Urinary bladder (tissue), 4 donors: Measurements from ENCODE around the gene IER3. TPM values are rescaled to one million over a fixed set of nuclear protein-coding genes. Genes with fewer than 3 reads are reported as not detected.
"Not testable (repeated sequence)": the region's sequence is repeated elsewhere in the genome, so short reads cannot be mapped to it uniquely, and the experiment has no call there.

ENCODE experiments used
- DNase-seq: peaks from one replicate; pipeline ENCODE4 v3.0.0-alpha.2; 2015; ENCODE audit errors: extremely low spot score
- H3K27ac ChIP-seq: one replicate; pipeline ENCODE4 v1.5.1; 2013; ENCODE audit warnings: low read depth, mild to moderate bottlenecking, moderate library complexity
- H3K36me3 ChIP-seq: one replicate; pipeline ENCODE4 v1.6.1; 2013; ENCODE audit warnings: mild to moderate bottlenecking, moderate library complexity; ENCODE audit not compliant: insufficient read depth
- H3K4me1 ChIP-seq: one replicate; pipeline ENCODE4 v1.6.1; 2013; ENCODE audit warnings: mild to moderate bottlenecking, moderate library complexity; ENCODE audit not compliant: insufficient read depth
- H3K4me3 ChIP-seq: one replicate; pipeline ENCODE4 v1.5.1; 2013; ENCODE audit warnings: low read depth, low read length
- WGBS: extraction: QIAGEN DNeasy Blood & Tissue Kit; methylation state at CpG from one replicate; pipeline ENCODE4 v1.1.7; 2013; 5-methylcytosine and 5-hydroxymethylcytosine counted together
- polyA plus RNA-seq: library from polyadenylated mRNA; stranded (reverse); fragments of 200-250 nt; gene quantifications from one replicate; pipeline ENCODE4 v1.2.3, GENCODE V29; 2013
- total RNA-seq: library from RNA; depleted of rRNA; stranded (reverse); fragments of >200 nt; gene quantifications from one replicate; pipeline ENCODE4 v1.2.3, GENCODE V29; 2014
- donor health status: healthy with polysubstance abuse.
- donor health status: healthy.

The IER3 gene
- total and polyA plus RNA-seq, 2 donors, result 4.8 to 71.9 TPM

DNA sequence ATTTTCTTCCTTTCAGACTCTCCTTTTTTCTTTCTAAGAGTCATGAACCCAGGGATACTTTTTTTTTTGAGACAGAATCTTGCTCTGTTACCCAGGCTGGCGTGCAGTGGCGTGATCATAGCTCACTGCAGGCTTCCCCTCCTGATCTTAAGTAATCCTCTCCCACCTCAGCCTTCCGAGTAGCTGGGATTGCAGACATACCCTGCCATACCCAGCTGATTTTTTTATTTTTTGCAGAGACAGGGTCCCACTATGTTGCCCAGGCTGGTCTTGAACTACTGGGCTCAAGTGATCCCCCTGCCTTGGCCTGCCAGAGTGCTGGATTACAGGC is 32.8 kb upstream of the IER3 start:
- Histone ChIP-seq H3K4me3 (no peak overlapping the region), H3K4me1 (no peaks in the 10 kb centered on the region), H3K27ac (no peak overlapping the region), H3K36me3 (no peaks in the 10 kb centered on the region)
- no peak for DNase-seq
- WGBS, result 97% methylated on average over 3 of the region's 3 CpGs

DNA sequence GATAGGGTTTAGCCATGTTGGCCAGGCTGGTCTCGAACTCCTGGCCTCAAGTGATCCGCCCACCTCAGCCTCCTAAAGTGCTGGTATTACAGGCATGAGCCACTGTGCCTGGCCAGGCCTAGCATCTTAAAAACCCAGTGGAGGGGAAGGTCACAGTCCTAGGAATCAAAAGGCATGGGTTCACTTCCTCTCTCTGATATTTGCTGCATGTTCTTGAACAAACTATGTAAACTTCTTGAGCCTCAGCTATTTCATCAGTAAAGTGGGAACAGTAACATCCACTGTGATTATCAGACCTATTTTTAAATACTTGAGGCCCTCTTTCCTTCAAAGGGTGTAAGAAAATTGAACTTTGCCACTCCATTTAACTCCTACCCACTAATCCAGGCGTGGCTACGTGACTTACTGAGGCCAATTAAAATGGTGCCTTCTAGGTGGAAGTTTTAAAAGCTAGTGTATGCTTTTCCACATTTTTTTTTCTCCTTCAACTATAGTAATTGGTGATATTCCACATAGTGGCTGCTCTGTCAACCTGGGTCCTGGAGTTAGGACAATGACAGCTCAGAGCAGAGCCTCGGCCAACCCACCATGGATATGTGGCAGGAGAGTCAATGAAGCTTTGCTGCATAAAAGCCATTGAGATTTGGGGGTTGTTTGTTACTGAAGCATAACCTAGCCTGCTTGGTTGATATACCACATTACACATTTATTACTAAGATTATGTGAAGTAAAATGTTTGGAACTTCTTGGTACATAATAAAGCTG is 32.2 kb upstream of the IER3 start:
- H3K36me3 ChIP-seq, result no peaks in the 10 kb centered on the region
- no peak for DNase-seq
- 87% methylated on average over 5 of the region's 5 CpGs for WGBS
- H3K27ac ChIP-seq, result no peak overlapping the region
- no peaks in the 10 kb centered on the region for H3K4me1 ChIP-seq
- no peak overlapping the region for H3K4me3 ChIP-seq

DNA sequence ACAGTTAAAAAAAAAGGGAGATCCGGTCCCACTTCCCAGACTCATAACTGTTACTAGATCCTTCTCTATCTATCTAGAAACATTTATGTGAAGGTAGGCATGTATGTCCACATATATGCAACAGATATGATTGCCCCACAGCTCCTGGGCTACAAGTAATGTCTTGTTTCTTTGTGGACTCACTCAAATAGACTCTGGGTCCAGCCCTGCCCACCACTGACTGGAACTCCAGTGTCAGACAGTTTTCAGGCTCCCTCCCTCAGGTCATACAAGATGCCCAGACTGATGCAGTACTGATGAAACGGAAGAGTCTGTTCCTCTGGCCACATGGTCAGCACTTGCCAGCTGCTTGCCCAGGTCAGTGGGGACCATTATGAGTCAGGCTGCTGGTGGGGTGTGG is 30.8 kb upstream of the IER3 start:
- H3K4me1 ChIP-seq, result no peaks in the 10 kb centered on the region
- 80% methylated on average over 2 of the region's 2 CpGs for WGBS
- no peaks in the 10 kb centered on the region for H3K36me3 ChIP-seq
- H3K27ac ChIP-seq, result no peak overlapping the region
- no peak overlapping the region for H3K4me3 ChIP-seq
- no peak for DNase-seq

DNA sequence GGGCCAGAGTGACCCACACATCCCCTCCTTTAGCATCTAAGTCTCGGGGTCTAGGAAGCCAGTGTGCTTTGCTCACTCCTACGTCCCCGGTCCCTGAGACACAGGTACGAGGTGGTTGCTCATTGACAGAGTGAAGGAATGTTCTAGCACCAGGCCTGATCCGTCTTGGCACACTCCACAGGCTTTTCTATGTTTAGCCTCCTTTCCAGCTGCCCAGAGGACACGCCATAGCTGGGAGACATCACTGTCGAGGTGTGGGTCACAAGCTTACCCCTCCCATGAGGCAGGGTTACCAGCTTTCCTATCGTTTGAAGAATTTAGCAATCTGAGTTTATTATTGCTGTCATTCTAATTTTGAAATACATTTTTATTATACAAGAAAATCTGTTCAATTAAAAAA is 30.4 kb upstream of the IER3 start:
- no peak overlapping the region for H3K4me3 ChIP-seq
- no peaks in the 10 kb centered on the region for H3K4me1 ChIP-seq
- no peak overlapping the region for H3K27ac ChIP-seq
- H3K36me3 ChIP-seq, result no peaks in the 10 kb centered on the region
- 64% methylated on average over 8 of the region's 8 CpGs for WGBS
- no peak for DNase-seq

DNA sequence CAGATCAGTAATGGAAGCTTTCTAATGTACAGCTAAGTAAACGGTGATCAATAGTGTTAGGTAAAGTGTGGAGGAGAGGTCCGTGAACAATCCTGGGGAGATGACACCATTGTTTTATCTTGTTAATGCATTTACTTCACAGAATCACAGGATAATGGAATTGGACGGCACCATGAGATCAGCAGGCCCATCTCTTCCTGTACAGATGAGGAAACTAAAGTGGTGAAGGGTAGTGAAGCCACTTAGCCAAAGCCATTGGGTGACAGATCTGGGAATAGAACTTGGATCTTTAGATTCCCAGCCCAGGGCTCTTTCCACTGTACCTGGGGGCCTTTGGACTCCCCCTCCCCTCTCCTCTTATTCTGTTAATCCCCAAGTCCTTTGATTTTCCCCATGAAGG is 26.2 kb upstream of the IER3 start:
- Histone ChIP-seq H3K27ac (no peak overlapping the region), H3K36me3 (no peaks in the 10 kb centered on the region), H3K4me1 (peaks cover 2% of the 10 kb centered on the region), H3K4me3 (no peak overlapping the region)
- DNase-seq, result no peak
- WGBS, result 95% methylated on average over 3 of the region's 3 CpGs

DNA sequence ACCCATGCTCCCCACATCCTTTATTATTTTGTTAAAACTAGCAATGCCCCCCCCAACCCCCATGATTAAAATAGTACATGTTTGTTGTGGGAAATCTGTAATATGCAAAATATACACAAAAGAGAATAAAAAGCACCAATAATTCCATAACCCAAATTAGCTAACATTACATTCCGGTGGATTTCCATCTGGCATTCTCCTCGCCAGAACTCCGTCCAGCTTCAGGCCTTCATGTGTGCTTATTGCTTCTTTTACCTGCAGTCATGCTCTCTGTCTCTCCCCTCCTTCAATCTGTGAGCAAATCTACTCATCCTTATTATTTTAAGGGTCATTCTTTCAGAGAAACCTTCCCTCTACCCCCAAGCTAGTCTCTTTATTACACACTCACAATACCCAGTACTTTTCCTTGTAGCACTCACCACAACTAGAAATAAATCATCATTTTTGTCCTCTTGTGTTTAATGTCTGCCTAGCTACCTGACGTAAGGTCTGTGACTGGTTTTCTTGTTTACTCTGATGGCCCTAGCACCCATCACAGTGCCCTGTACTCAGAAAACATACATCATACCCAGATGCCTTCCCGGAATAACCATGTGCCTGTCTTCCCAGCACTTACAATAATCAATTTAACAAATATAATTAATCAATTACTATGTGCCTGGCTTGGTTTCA is 25.6 kb upstream of the IER3 start:
- no peak overlapping the region for H3K4me3 ChIP-seq
- WGBS, result 43% methylated on average over 5 of the region's 5 CpGs
- no peak for DNase-seq
- H3K36me3 ChIP-seq, result no peaks in the 10 kb centered on the region
- peak overlapping the region; percentile 39 for H3K27ac ChIP-seq
- H3K4me1 ChIP-seq, result peaks cover 2% of the 10 kb centered on the region

DNA sequence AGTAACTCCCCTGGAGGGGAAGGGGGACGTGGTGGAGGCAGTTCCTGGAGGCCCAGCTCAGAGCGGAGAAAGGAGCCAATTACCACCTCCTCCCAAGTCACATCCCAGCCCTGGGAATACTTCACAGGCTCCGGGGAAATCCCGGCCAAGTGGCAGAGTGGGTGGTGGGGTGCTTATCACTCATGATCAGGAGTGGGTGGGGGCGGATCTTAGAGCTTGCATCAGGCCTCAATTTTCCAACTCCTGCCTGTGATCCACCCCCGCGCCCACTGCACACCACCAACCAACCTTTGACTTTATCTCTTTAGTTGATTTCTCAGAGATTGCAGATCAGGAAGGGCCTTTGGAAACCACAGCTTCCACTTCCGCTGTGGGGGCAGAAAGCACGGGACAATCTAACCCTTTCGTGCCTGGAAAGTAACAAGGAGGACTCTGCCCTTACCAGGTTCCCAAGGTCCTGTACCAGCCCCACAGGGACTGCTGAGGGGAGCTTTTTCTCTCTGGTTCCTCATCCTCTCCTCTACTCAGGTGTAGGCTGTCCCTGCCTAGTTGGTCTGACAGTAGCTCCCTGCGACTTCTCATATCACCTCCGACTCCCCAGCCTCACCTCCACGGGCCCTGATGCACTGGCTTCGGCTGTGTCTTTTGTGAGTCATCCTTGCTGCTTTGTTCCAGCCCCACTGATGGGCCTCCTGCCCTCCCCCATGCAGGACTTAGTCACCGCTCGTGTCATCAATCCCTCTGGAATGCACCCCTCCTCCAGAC is 24.9 kb upstream of the IER3 start:
- peaks cover 2% of the 10 kb centered on the region for H3K4me1 ChIP-seq
- 15% methylated on average over 16 of the region's 16 CpGs for WGBS
- no peak for DNase-seq
- H3K27ac ChIP-seq, result peak overlapping the region; percentile 79
- no peaks in the 10 kb centered on the region for H3K36me3 ChIP-seq
- no peak overlapping the region for H3K4me3 ChIP-seq

DNA sequence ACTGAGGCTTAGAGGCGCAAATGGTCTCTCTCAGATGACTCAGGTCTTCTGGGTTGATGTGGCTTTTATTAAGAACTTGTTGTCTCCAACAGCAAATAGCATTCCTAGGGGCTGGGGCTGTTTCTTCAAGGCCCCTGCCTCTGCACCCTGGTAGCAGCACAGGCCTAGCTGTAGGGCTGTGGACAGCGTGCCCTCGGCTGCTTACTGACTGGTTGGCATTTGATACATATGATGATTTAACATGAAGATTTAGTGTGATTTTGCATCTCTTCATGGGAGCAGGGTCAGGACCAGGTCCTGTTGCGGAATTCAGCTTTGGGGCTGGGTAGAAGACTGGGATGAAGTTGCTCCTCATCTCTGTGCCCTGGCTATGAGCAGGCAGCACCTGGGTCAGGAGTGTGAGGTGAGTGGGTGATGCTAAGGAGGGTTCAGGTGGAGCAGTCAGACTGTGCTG is 24.3 kb upstream of the IER3 start:
- Histone ChIP-seq H3K4me1 (peaks cover 2% of the 10 kb centered on the region), H3K4me3 (no peak overlapping the region), H3K27ac (no peak overlapping the region), H3K36me3 (no peaks in the 10 kb centered on the region)
- 95% methylated on average over 4 of the region's 4 CpGs for WGBS
- DNase-seq, result no peak

DNA sequence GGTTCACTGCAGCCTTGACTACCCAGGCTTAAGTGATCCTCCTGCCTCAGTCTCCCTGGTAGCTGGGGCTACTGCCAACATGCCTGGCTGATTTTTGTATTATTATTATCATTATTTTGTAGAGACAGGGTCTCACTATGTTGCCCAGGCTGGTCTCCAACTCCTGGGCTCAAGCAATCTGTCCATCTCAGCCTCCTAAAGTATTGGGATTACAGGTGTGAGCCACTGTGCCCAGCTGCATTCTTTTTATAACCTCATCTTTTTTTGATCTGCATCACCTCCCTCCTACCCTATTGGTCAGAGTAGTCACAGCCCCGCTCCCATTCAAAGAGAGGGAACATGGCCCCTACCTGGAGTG is 23.6 kb upstream of the IER3 start:
- peaks cover 2% of the 10 kb centered on the region for H3K4me1 ChIP-seq
- 100% methylated on average over 1 of the region's 1 CpG for WGBS

DNA sequence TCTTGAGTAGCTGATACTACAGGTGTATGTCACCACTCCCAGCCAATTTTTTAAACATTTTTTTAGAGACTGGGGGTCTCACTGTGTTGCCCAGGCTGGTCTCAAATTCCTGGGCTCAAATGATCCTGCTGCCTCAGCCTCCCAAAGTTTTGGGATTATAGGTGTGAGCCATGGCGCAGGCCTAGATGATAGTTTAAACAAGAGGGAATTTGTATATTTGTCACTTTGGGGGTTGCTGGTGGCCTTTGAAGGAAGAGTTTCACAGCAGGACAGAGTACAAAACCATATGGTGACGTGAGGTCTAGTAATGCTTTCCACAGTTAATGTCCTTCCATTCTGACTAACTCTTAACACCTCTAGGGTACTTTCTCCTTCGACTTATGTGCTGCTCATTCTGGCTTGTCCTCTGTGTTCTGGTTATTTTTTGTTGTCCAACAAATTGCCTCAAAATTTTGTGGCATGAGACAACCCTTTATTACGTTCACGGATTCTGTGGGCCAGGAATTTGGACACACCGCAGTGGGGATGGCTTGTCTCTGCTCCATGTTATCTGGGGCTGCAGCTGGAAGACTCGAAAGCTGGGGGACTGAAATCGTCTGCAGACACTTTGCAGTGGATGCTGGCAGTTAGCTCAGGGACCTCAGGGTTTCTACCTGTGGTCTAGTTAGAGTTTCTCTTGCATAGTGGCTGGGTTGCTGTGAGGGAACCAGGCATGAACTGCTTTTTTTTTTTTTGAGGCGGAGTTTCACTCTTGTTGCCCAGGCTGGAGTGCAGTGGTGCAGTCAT is 23.0 kb upstream of the IER3 start:
- WGBS, result 83% methylated on average over 9 of the region's 9 CpGs
- Histone ChIP-seq H3K4me3 (no peak overlapping the region), H3K27ac (no peak overlapping the region), H3K4me1 (peaks cover 2% of the 10 kb centered on the region), H3K36me3 (no peaks in the 10 kb centered on the region)
- no peak for DNase-seq

More for the DNA sequence above, 23.6 kb upstream of the IER3 start:
- DNase-seq, result no peak
- H3K4me3 ChIP-seq, result no peak overlapping the region
- no peak overlapping the region for H3K27ac ChIP-seq
- no peaks in the 10 kb centered on the region for H3K36me3 ChIP-seq

DNA sequence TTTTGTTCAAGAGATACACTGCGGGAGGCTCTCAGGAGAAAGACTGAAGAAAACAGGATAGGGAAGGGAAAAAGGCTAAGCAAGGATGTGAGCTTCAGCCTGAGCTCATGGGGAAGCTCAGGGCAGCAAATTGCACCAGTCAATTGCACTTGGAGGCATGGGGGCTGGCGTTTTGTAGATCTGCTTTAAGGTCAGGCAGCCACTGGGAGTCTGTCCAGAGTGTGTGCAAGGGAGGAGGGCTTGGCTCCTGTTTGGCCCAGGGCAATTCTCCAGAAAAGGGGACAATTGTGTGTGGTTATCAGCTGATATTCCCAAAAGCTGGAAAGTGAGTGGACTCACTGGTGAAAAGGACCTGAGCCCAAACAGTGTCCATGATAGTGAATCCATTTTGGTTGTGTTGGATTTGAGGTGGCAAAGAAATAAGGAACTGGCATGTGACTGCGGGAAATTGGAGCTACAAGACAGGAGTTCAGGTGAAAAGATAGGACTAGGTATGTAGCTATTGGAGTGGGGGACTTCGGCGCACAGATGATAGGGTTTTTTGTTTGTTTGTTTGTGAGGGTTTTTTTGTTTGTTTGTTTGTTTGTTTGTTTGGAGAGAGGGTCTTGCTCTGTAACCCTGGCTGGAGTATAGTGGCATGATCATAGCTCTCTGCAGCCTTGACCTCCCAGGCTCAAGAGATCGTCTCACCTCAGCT is 22.3 kb upstream of the IER3 start:
- Histone ChIP-seq H3K36me3 (no peaks in the 10 kb centered on the region), H3K4me3 (no peak overlapping the region), H3K27ac (no peak overlapping the region), H3K4me1 (peaks cover 2% of the 10 kb centered on the region)
- no peak for DNase-seq
- WGBS, result 85% methylated on average over 6 of the region's 6 CpGs

DNA sequence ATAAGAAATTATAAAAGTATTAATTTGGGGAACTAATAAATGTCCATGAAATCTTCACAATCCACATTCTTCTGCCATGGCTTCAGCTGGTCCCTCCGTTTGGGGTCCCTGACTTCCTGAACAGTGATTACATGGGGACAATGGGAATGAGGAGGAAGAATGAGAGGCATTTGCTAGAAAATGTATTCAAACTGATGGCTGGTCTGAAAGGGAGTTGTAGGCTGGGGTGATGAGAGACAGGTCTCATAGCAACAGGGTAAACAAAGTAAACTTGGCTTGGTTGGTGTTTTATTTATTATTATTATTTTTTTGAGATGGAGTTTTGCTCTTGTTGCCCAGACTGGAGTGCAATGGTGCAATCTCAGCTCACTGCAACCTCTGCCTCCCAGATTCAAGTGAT is 21.1 kb upstream of the IER3 start:
- H3K4me3 ChIP-seq, H3K4me1 ChIP-seq, H3K27ac ChIP-seq, H3K36me3 ChIP-seq, DNase-seq: not testable (repeated sequence)
- WGBS, result 65% methylated on average over 1 of the region's 1 CpG

DNA sequence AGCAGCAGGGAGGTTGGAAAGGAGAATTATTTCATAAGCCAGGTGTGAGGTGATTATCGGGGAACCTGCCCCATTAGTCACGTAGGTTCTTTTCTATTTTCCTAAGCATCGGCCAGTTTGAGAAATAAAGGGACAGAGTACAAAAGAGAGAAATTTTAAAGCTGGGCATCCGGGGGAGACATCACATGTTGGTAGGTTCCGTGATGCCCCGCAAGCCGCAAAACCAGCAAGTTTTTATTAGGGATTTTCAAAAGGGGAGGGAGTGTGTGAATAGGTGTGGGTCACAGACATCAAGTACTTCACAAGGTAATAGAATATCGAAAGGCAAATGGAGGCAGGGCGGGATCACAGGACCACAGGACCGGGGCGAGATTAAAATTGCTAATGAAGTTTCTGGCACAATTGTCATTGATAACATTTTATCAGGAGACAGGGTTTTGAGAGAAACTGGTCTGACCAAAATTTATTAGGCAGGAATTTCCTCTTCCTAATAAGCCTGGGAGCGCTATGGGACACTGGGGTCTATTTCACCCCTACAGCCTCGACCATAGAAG is 20.2 kb upstream of the IER3 start:
- H3K36me3 ChIP-seq, H3K4me1 ChIP-seq, H3K27ac ChIP-seq, DNase-seq, H3K4me3 ChIP-seq: not testable (repeated sequence)
- 70% methylated on average over 13 of the region's 13 CpGs for WGBS
